ENCODE results near the gene WT1. TPM values are rescaled to one million over a fixed set of nuclear protein-coding genes. Genes with fewer than 3 reads are reported as not detected.

Gene WT1
- total RNA-seq, 1 donor from 2014 or later = 2.0 TPM

- intact Hi-C loops (cut with micrococcal nuclease) = no loop called here
- Histone ChIP-seq H3K36me3 (no peaks in the 10 kb centered on the region), H3K4me3 (peak overlapping the region; percentile 45), H3K4me1 (peaks cover 62% of the 10 kb centered on the region), H3K27ac (replicated peaks) (no peak overlapping the region), H3K27me3 (ENCODE audit: low read depth) (peaks cover 100% of the 10 kb centered on the region), H3K9me3 (replicated peaks) (no peaks in the 10 kb centered on the region)
- no peak for TF ChIP-seq CTCF (IDR thresholded peaks at IDR 0.05; ENCODE audit: borderline replicate concordance)
- DNase-seq = no peak
Measured at GRCh38 chr11:32438346-32438865, 3.1 kb upstream of the WT1 start.

GRCh38 chr11:32437495-32438345, 2.4 kb upstream of the WT1 start:
- Histone ChIP-seq H3K9me3 (replicated peaks) (no peaks in the 10 kb centered on the region), H3K36me3 (no peaks in the 10 kb centered on the region), H3K4me1 (peaks cover 67% of the 10 kb centered on the region), H3K27ac (replicated peaks) (peak overlapping the region; percentile 18), H3K4me3 (peak overlapping the region; percentile 72), H3K27me3 (ENCODE audit: low read depth) (peaks cover 100% of the 10 kb centered on the region)
- TF ChIP-seq CTCF (IDR thresholded peaks at IDR 0.05; ENCODE audit: borderline replicate concordance) = no peak
- no peak for DNase-seq
- intact Hi-C loops (cut with micrococcal nuclease) = no loop called here

- intact Hi-C loops (cut with micrococcal nuclease) = no loop called here
- Histone ChIP-seq H3K27me3 (ENCODE audit: low read depth) (peaks cover 100% of the 10 kb centered on the region), H3K4me3 (peak overlapping the region; percentile 72), H3K4me1 (peaks cover 75% of the 10 kb centered on the region), H3K27ac (replicated peaks) (peak overlapping the region; percentile 92), H3K36me3 (no peaks in the 10 kb centered on the region), H3K9me3 (replicated peaks) (no peaks in the 10 kb centered on the region)
- DNase-seq = no peak
- TF ChIP-seq CTCF (IDR thresholded peaks at IDR 0.05; ENCODE audit: borderline replicate concordance) = no peak
Measured at GRCh38 chr11:32436751-32437494, 1.6 kb upstream of the WT1 start.

- no peak for TF ChIP-seq CTCF (IDR thresholded peaks at IDR 0.05; ENCODE audit: borderline replicate concordance)
- Histone ChIP-seq H3K27me3 (ENCODE audit: low read depth) (peaks cover 100% of the 10 kb centered on the region), H3K27ac (replicated peaks) (peak overlapping the region; percentile 92), H3K4me3 (peak overlapping the region; percentile 72), H3K36me3 (no peaks in the 10 kb centered on the region), H3K4me1 (peaks cover 77% of the 10 kb centered on the region), H3K9me3 (replicated peaks) (no peaks in the 10 kb centered on the region)
- DNase-seq = no peak
- intact Hi-C loops (cut with micrococcal nuclease) = no loop called here
Measured at GRCh38 chr11:32435942-32436750, 807 bp upstream of the WT1 start.

GRCh38 chr11:32435152-32435480, 223 bp downstream of the WT1 start:
- peaks cover 77% of the 10 kb centered on the region for H3K4me1 ChIP-seq
- H3K4me3 ChIP-seq = peak overlapping the region; percentile 72
- no peak for TF ChIP-seq CTCF (IDR thresholded peaks at IDR 0.05; ENCODE audit: borderline replicate concordance)
- no peaks in the 10 kb centered on the region for H3K36me3 ChIP-seq
- DNase-seq = no peak
- peaks cover 100% of the 10 kb centered on the region for H3K27me3 ChIP-seq (ENCODE audit: low read depth)
- intact Hi-C loops (cut with micrococcal nuclease) = no loop called here
- H3K27ac ChIP-seq (replicated peaks) = peak overlapping the region; percentile 92
- no peaks in the 10 kb centered on the region for H3K9me3 ChIP-seq (replicated peaks)

Data from left ventricle myocardium inferior (tissue), 1 donor.